Upper lobe of left lung (tissue), 6 donors: ENCODE measurements around the gene MUC5B. TPM values are rescaled to one million over a fixed set of nuclear protein-coding genes. Genes with fewer than 3 reads are reported as not detected.

Source experiments
- ATAC-seq, 2 donors: fragments of 200-7000 bp; cut with Tn5 transposase; one replicate each; pipeline ENCODE4 v1.9.1; 2022; ENCODE audit warnings: mild to moderate bottlenecking in 2 of 2, moderate library complexity in 2 of 2; ENCODE audit not compliant: low FRiP score in 2 of 2
- DNase-seq, 2 donors: peaks; one replicate each; pipeline ENCODE4 v3.0.0-alpha.2; 2019 to 2020
- H3K27ac ChIP-seq, 4 donors: fragments of 200-600 bp; sonication (generic); one replicate each; pipeline ENCODE4 v1.5.1; 2016 to 2019
- H3K27me3 ChIP-seq, 4 donors: fragments of 200-600 bp; sonication (generic); one replicate each; pipeline ENCODE4 v1.5.1; 2017 to 2019
- H3K36me3 ChIP-seq, 4 donors: fragments of 200-600 bp; sonication (generic); one replicate each; pipeline ENCODE4 v1.5.1; 2016 to 2019
- H3K4me1 ChIP-seq, 4 donors: fragments of 200-600 bp; sonication (generic); one replicate each; pipeline ENCODE4 v1.5.1; 2018 to 2019
- H3K4me3 ChIP-seq, 4 donors: fragments of 200-600 bp; sonication (generic); one replicate each; pipeline ENCODE4 v1.5.1; 2017 to 2019; ENCODE audit warnings: mild to moderate bottlenecking in 2 of 4, moderate library complexity in 1 of 4
- H3K9me3 ChIP-seq, 4 donors: fragments of 200-600 bp; sonication (generic); one replicate each; pipeline ENCODE4 v1.5.1; 2018 to 2019
- CTCF ChIP-seq, 6 experiments: fragments of 450-650 bp in 4 of 6; fragments of 200-600 bp in 2 of 6; sonication (generic) in 2 of 6; IDR thresholded peaks; one replicate each; pipeline ENCODE4 v1.5.1; 2016 to 2019; ENCODE audit warnings: antibody characterized with exemption in 6 of 6
- EP300 ChIP-seq, 4 donors: sonication (generic); formaldehyde crosslinking; IDR thresholded peaks; one replicate each; pipeline ENCODE4 v1.5.1; 2017; ENCODE audit warnings: antibody characterized with exemption in 4 of 4, control low read depth in 2 of 4
- POLR2A ChIP-seq, 4 donors: fragments of 450-650 bp; IDR thresholded peaks; one replicate each; pipeline ENCODE4 v1.5.1; 2016 to 2017; ENCODE audit warnings: antibody characterized with exemption in 4 of 4, mild to moderate bottlenecking in 2 of 4
- POLR2AphosphoS5 ChIP-seq, 2 donors: sonication (generic); formaldehyde crosslinking; IDR thresholded peaks; one replicate each; pipeline ENCODE4 v1.5.1; 2017; ENCODE audit warnings: antibody characterized with exemption in 2 of 2
- WGBS, 2 donors: methylation state at CpG; one replicate each; pipeline ENCODE4 v1.1.5; 2017 to 2018; 5-methylcytosine and 5-hydroxymethylcytosine counted together
- total RNA-seq, 6 donors: library from RNA; depleted of rRNA in 4 of 6; stranded (reverse); fragments of >200 nt in 4 of 6; gene quantifications; one replicate each; pipeline versions ENCODE4 v1.1.0 to v1.2.1, GENCODE V29; 2016 to 2021
- donor health status: DM: no; HTN: no; CAD: no; lungs with moderate emphysema.
- donor health status: DM: no; HTN: yes; CAD: no; lungs with severe emphysema.

Gene MUC5B
- total RNA-seq, 6 donors from 2014 or later = 3.2 to 54.5 (median 16.2) TPM

GRCh38 chr11:1194977-1195681 lies 27.7 kb upstream of the MUC5B start:
- TF ChIP-seq POLR2AphosphoS5 (IDR thresholded peaks at IDR 0.05) (no peak), CTCF (IDR thresholded peaks at IDR 0.05) (no peak), EP300 (IDR thresholded peaks at IDR 0.05) (no peak), POLR2A (IDR thresholded peaks at IDR 0.05) (no peak)
- no peak overlapping the region for H3K4me3 ChIP-seq
- no peaks in the 10 kb centered on the region for H3K9me3 ChIP-seq
- peak; percentile 16 to 69 for DNase-seq
- WGBS, 2 donors = 87 to 94% methylated on average over 10 to 32 of the region's 32 CpGs
- H3K36me3 ChIP-seq = no peaks in the 10 kb centered on the region
- H3K4me1 ChIP-seq = no peaks in the 10 kb centered on the region
- H3K27ac ChIP-seq = no peak overlapping the region
- ATAC-seq = no peak
- H3K27me3 ChIP-seq = peaks cover 0 to 18% (median 5%) of the 10 kb centered on the region in 4 donors

GRCh38 chr11:1195682-1196515 lies 27.0 kb upstream of the MUC5B start:
- H3K27me3 ChIP-seq = peaks cover 0 to 18% (median 5%) of the 10 kb centered on the region in 4 donors
- no peaks in the 10 kb centered on the region for H3K9me3 ChIP-seq
- ATAC-seq = no peak
- WGBS, 2 donors = 87 to 96% methylated on average over 11 to 17 of the region's 41 CpGs
- H3K4me1 ChIP-seq = no peaks in the 10 kb centered on the region
- H3K36me3 ChIP-seq = no peaks in the 10 kb centered on the region
- TF ChIP-seq CTCF (IDR thresholded peaks at IDR 0.05) = no peak
- TF ChIP-seq POLR2A (IDR thresholded peaks at IDR 0.05) = no peak
- TF ChIP-seq POLR2AphosphoS5 (IDR thresholded peaks at IDR 0.05) = no peak
- TF ChIP-seq EP300 (IDR thresholded peaks at IDR 0.05) = no peak
- DNase-seq = peak; percentile 17 to 81
- no peak overlapping the region for H3K4me3 ChIP-seq
- H3K27ac ChIP-seq = no peak overlapping the region

DNA sequence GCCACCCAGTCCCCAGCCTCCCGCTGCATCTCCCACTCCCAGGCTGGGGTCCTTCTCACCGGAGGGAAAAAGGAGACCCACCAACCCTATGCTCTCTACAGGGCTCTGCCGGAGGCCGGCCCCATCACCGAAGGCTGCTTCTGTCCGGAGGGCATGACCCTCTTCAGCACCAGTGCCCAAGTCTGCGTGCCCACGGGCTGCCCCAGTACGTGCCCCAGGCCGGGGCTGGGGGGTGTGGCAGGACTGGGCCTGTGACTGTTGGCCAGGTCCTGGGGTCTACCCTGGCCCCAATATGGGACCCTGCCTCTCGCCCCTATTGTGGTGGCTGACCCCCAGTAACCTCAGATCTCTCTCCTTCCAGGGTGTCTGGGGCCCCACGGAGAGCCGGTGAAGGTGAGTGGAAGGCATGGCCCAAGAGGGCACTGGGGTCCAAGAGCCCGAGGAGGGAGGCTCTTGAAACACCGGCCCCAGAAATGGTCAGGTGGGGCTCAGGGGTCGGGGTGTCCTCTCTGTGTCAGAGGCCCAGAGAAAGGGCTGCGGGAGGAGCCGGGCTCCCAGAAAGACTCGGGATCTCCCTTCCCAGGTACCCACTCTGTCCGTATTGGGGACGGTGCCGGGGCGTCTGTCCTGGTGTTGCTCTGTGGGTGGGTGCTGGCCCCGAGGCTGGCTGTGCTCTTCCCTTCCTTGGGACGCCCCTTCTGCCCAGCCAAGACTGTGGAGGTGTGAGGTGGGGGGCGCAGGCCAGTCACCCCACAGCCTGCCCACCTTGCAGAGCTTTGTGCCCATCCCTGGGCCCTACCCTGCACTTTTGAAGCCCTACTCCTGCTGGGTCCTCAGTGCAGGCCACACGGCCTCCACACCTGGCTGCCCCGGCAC lies 26.1 kb upstream of the MUC5B start:
- peaks cover 0 to 18% (median 5%) of the 10 kb centered on the region in 4 donors for H3K27me3 ChIP-seq
- no peak overlapping the region for H3K27ac ChIP-seq
- H3K4me3 ChIP-seq = no peak overlapping the region
- no peaks in the 10 kb centered on the region for H3K9me3 ChIP-seq
- DNase-seq (peak; percentile 12 to 76), ATAC-seq (no peak)
- WGBS, 2 donors = 48 to 77% methylated on average over 5 to 26 of the region's 28 CpGs
- TF ChIP-seq POLR2A (IDR thresholded peaks at IDR 0.05) = no peak
- no peak for TF ChIP-seq POLR2AphosphoS5 (IDR thresholded peaks at IDR 0.05)
- no peak for TF ChIP-seq CTCF (IDR thresholded peaks at IDR 0.05)
- TF ChIP-seq EP300 (IDR thresholded peaks at IDR 0.05) = no peak
- H3K4me1 ChIP-seq = no peaks in the 10 kb centered on the region
- H3K36me3 ChIP-seq = no peaks in the 10 kb centered on the region

DNA sequence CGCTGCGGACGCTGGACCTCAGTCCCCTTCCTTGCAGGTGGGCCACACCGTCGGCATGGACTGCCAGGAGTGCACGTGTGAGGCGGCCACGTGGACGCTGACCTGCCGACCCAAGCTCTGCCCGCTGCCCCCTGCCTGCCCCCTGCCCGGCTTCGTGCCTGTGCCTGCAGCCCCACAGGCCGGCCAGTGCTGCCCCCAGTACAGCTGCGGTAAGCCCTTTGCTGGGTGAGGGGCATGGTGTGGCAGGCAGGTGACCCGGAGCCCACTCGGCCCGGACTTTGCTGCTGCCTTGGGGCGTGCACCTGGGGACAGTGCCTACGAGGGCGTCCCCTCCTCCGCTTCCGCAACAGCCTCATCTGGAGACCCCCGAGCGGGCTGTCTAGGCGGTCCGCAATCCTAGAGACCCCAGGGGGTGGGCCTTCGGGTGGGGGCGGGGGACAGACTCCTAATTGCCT lies 25.4 kb upstream of the MUC5B start:
- H3K9me3 ChIP-seq = no peaks in the 10 kb centered on the region
- DNase-seq = peak; percentile 20 to 78
- H3K4me1 ChIP-seq = no peaks in the 10 kb centered on the region
- H3K36me3 ChIP-seq = no peaks in the 10 kb centered on the region
- ATAC-seq = no peak
- peaks cover 0 to 18% (median 5%) of the 10 kb centered on the region in 4 donors for H3K27me3 ChIP-seq
- TF ChIP-seq CTCF (IDR thresholded peaks at IDR 0.05) = no peak
- no peak for TF ChIP-seq POLR2A (IDR thresholded peaks at IDR 0.05)
- TF ChIP-seq POLR2AphosphoS5 (IDR thresholded peaks at IDR 0.05) = no peak
- no peak for TF ChIP-seq EP300 (IDR thresholded peaks at IDR 0.05)
- WGBS, 2 donors = 74% methylated on average over 19 of the region's 29 CpGs; no CpG with 5 or more reads in 1 of the 2 donors
- no peak overlapping the region for H3K27ac ChIP-seq
- H3K4me3 ChIP-seq = no peak overlapping the region
